Measurements from ENCODE around the gene TMEM35B.
A peak's percentile ranks its signal among the peaks of the same experiment; 100 is the strongest.
"Not testable (repeated sequence)": the region's sequence is repeated elsewhere in the genome, so short reads cannot be mapped to it uniquely, and the experiment has no call there.

Gene TMEM35B

DNA sequence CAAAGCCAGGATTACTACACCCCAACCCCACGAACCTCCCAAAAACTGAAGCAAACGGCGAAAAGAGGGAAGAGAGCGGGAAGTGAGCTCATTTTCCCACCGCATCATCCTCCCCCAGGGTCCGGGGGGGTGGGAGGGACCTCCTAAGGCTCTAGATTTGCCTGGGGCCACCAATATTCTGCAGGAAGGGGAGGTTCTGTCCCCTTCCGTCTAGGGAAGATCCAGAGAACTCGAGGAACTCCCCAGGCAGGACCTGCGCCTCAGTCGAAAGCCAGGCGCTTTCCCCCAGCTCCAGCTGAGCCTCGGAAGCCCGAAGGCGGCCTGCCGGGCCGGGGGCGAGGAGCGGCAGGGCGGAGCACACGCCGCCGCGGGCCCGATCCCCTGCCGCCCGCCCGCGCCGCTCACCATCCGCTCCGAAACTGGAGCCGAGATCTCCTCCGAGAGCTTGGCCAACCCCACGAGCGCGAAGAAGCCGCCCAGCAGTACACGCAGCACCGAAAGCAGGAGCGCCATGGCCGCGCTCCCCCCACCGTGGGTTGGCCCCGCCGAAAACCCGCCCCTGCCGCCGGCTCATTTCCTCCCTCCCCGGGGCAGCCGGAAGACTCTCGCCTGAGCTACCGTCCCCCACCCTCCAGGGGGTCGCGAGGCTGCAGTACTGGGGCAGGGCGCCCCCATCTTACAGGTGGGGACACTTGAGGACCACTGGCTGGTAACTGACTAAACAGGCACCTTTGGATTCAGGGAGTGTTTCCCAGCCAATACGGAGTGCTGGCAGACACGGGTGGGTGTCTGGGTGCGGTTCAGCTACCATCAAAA is at the start of gene TMEM35B:
Gene TMEM35B, minus strand, starts transcription at position 555 of the 816 bp plus-strand sequence. Its CDS starts 42 bp downstream, at position 513.
- peak; percentile 85 for DNase-seq

DNA sequence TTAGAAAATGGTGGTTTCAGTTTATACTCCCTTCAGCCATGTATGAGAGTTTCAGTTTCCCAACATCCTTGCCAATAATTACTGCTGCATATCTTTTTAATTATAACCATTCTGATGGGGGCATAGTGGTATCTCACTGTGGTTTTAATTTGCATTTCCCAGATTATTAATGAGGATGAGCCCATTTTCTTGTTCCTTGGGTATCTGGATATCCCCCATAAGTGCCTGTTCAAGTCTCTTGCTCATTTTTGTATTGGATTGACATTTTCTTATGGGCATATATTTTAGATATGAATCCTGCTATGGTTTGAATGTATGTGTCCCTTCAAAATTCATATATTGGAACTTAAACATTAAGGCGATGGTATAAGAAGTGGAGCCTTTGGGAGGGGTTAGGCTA is 48.2 kb upstream of the TMEM35B start:
- no peak for DNase-seq

DNA sequence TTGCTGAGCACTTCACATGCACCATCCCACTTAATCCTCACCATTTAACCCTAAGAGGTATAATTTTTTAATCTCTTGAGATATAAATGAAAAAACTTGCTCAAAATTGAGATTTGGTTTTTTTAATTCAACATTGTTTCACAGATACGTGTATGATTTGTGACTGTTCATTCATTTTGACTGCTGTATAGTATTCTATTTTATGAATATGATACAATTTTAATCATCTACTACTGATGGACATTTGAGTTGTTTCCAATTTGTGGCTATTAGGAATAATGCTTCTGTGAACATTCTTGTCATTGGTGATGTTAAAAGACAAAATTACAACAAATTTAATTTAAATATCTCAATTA is 47.2 kb upstream of the TMEM35B start:
- no peak for DNase-seq

DNA sequence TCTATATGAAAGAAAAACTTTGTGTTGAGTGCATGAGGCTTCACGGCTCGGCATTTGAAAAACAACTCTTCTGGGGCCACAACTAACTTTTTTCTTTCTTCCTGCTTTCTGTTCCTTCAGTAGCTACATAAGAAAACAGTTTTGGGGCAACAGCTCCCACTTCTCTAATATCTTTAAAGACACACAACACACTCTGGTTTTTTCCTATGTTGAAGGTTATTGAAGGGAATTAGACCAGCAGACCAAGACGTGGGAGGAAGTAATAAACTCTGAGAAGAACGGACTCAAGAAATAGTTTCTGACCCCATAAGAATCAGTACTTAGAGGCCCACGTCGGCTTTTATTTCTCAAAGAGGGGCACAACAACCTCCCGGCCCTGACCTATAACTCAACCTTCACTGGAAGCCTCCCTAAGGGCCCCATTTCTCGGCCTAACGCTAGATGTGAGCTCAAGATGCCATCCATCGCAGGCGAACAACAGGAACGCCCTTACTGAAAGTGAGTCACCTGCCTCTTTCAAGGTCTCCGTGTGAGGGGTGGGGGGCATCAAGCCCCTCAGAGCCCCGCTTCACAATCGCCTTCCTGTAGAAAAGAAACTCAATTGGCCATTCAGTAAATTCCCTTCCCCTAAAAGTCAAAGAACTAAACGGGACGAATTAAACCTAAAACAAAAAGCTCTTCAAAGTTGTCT is 45.8 kb upstream of the TMEM35B start:
- peak; percentile 50 for DNase-seq

DNA sequence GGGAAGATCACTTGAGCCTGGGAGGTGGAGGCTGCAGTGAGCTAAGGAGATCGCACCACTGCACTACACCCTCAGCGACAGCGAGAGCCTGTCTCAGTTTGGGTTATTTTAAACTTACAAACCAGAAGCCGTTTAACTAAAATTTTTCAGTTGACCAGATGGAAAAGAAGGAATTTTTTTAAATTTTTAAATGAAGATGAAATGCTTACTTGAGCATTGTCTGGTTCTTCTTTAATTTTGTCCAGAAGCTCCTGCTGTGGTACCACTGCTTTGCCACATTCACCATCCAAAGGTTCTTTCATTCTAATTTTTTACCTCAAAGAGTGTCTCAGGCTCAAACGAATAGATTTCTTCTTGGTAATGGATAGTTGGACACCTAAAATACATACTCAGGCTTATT is 45.2 kb upstream of the TMEM35B start:
- no peak for DNase-seq

DNA sequence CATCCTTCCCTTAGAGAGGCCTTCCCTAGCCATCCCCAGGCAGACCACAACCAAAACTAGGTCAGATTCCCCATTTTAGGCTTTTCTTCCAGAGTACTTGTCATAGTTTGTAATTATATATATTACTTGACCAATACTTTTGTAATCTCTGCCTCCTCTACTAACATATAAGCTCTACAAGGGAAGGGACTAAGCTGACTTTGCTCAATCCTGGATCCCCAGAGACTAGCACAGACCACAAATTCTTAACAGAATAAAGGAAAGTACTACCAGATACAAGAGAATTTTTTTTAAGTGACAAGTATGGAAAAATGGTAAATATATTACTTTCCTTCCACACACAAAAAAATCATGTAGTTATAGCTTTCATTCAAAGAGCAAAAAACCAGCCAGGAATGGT is 44.6 kb upstream of the TMEM35B start:
- DNase-seq, result no peak

DNA sequence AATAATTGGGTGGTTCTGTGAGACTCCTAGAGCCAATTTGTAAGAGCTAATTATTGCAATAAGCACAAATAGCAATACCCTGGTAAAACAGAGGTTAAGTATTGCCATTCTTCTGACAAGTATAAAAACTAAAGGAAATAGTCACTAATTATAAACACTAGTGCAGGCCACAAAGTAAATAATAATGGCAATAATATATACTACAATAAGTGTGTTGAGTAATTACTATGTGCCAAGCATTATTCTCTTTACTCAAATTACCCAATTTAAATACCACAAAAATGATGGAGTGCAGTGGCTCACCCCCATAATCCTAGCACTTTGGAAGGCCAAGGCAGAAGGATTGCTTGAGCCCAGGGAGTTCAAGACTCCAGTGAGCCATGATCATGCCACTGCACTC is 31.3 kb upstream of the TMEM35B start:
- no peak for DNase-seq

DNA sequence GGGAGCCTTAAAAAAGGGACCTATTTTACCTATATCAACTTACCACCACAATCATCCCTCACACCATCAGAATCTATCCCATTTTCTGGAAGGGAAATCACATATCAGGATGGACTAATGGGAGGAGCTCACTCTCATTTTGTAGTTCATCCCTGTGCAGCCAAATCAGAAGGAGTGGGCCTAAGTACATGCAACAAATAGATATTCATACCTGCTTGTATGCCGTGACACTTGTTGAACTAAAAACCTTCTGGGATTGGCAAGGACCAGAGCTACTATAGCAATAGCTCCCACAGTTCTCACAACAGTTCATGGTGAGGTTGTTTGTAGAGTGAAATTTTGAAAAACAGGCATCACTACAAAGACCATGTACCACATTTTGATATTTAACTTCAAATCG is 29.3 kb upstream of the TMEM35B start:
- no peak for DNase-seq

DNA sequence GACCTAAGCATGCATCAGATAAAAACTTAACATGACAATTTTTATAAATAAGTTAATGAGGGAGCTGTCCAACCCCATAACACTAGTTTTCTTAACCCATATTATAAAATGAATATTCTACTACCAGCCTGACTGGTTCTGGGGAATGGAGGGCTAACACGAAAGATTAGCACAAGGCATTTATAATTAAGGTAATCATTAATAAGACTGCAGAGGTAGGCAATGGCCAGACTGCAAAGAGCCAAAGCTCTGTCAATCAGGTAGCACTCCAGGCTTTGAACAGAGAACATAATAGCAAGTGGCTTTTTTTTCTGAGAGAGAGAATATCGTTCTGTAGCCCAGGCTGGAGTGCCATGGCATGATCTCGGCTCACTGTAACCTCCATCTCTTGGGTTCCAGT is 20.6 kb upstream of the TMEM35B start:
- DNase-seq, result no peak

DNA sequence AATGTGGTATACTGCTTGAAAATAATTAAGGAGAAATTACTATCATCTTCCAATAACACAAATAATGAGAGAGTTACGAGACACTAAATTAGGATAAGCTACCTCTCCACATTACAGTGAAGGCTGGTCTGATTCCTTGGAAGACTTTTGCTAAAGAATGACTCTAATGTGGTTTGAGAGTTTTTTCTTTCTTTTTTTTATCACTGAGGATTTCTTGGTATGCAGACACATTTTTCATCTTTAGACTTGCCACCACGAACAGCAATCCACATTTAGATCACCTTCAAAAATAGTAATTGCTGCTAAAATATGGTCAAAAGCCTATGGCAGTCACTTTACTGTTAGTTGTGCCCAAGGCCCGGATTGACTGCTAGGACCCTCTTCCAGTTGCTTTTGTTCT is 16.6 kb upstream of the TMEM35B start:
- no peak for DNase-seq

DNA sequence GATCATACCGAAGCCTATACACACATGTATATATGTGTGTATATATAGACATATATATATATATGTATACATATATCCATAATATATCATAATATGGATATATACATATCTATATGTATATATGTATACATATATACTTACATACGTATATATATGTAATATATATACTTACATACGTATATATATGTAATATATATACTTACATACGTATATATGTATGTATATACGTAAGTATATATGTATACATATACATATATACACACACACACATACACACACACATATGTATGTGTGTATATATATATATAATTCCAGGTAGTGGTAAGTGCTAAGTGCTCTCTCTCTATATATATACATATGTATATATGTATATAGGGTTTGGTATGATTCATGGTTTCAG is 9.7 kb upstream of the TMEM35B start:
- DNase-seq, result no peak

DNA sequence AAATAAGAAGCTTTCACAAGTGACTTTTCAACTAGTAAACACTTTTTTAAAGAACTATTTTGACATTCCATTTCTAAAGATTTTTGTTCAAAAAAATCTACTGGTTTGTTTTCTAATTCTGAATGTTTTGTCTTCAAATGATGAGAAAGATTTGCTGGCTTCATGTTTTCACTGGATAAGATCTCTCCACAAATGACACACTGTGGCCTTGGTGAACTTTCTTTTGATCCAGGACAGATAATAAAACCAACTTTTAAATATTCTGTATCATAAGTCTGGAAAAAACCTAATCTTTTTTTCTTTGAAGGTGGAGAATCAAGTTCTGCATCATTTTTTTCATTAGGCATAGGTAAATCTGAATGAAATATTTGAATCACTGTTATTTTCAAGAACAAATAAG is 3.4 kb upstream of the TMEM35B start:
- no peak for DNase-seq

DNA sequence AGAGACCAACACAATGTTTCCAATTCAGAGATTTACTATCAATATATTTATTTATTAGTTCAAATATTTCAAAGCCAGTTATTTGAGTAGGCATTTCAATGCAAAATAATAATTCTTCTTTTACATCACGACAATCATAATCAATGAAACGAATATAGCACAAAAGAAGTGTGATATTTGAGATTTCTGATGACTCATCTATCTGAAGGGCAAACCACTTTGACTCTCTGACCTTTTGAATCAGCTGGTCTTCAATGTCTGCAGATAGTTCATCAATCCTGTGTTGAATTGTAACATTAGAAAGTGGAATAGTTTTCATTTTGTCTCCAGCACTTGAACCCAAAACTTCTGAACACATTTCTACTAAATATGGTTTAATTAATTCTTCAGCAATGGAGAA is 3.0 kb upstream of the TMEM35B start:
- DNase-seq, result no peak

DNA sequence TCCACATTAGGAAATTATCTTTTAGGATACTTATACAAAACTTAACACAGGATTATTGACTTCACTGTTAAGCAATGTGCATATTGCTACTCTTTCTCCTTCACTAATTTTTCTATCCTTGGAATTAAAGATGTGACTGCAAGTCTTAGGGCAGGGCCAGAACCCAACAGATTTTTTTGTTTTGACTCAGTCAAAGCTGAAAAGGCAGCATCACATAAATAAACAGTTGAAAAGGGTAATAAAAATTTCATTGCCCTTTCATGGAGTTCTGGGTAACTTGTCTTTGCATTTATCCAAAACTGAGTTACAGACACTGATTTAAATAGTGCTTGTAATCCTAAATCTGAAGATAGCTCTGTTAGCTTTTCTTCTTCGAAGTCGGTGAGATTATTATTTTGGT is 1.9 kb upstream of the TMEM35B start:
- DNase-seq, result no peak

DNA sequence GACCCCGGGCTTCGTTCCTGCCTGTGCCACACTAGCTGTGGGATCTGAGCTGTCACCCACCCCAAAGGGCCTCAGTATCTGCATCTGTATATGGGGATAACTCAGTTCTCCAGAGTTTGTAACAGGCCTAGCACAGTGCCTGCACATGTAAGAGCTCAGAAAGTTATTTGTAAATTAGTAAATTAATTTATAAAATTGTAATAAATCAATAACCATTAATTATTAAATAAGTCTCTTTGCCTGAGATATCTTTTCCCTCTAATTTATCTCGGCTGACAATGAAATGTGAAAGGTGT is 410 bp upstream of the TMEM35B start:
- not testable (repeated sequence) for DNase-seq

DNA sequence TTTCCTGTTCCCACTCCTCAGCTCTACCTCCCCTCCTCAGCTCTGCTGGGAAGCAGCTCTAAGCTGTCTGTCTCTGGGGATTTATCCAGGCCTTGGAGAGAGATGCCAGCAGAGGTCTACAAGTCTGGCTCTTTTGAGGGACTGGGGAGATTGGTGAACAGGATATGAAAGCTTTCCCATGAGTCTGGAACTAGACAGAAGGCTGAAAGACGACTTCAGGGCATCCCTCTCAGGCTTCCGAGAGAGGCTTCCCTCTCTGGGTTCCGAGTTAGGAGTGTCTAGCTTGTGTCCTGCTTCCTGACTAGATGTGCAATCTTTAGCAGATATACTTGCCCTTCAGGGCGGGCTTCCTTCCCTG is 733 bp downstream of the TMEM35B start:
- DNase-seq, result no peak

DNA sequence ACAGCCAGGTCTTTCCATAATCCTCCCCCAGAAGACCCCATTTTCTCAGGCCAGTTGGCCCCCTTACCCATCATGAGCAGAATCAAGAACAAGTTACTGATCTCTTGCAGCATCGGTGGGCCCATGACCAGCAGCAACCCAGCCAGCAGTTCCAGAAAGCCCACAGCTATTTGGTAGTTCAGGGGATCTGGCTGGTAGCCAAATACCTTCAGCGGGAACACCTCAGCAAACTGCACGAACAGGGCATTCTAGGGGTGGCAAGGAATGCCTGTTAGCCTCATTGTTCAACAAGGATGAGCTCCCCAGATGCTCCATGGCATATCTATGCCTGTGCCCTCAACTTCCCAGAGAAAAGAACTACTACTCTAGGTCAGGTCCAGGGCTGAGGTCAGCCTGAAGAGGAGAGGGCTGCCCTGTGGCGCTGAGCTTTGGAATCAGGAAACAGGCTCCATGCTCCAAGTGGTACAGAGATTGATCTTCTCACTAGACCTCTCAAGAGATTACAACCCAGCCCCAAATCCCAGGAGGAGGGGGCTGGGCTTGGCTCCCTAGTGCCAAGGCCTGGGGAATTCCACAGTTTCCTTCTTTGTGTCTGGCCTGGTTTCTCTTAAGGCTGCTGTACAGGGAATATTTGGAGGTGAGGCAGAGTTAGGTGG is 1.3 kb downstream of the TMEM35B start:
- DNase-seq, result no peak

DNA sequence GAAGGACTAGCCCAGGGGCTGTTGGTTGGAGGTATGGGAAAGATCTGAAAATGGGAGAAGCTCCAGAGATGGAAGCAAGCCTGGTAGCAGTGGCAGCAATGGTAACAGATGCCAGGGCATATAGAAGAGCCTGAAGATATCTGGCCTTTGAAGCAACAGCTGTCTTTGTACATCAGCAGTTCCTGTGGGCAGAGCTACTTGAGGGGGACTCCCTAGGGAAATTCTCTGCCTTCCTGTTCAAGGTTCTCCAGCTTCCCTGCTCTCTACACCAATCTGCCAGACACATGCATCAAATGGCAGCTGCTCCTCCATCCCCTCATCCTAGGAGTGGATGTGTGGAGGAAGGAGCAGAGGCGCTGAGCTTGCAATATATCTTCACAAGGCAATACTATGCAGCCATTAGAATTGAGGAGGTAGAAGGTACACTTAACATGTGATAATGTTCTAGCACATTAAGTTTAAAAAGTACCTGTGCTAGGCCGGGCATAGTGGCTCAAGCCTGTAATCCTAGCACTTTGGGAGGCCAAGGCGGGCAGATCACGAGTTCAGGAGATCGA is 2.2 kb downstream of the TMEM35B start:
- no peak for DNase-seq

DNA sequence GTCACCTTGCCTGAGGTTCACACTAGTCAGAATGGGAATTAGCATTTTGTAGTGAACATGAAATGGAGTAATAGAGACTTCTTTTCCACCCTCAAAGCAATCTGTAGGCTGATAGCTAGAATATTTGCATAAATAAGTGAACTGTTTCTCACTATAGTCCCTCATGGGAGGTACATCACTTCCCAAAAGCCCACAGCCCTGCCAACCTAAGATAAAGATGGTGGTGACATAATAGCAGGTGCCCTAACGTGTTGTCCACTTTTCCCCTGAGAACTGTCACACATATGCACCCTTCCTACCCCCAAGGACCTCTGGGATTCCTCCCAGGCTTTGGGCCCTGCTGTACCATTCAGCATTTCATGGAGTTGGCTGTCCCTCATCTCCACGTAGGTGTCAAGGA is 4.4 kb downstream of the TMEM35B start:
- DNase-seq, result no peak

DNA sequence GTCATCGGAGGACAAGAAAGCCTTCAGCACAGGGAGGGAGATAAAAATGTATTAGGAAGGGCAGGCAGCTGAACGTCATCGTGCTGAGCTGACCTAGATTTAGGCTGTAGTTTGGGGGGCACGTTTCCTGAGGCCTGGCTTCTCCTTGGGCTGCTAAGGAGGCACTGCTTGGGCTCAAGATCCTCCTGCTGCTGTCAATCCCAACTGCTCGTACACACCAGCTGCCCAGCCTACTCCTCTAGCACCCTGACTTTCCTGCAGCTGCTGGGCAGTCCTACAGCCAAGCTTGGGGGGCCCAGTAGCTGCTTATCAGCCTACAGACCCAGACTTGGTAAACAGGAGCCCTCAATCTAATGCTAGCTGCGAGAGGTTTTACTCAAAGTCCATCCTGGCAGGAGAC is 6.2 kb downstream of the TMEM35B start:
- DNase-seq, result no peak

DNA sequence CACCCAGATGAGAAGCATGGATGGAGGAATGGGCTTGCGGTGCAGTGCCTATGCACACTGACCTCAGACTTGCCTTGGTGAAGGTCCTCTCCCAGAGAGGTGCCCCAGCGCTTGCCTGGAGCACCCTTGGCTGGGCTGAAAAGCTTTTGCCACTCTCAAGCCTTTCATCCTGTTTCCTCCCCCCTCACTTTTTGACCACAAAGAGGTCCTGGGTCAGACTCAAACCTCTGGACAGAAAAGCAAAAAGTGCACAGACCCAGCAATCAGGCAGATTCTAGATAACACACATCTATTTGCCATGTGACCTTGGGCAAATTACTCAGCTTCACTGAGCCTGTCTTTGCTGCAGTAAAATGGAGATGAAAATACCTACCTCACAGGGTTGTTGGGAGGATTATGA is 7.3 kb downstream of the TMEM35B start:
- DNase-seq, result no peak

DNA sequence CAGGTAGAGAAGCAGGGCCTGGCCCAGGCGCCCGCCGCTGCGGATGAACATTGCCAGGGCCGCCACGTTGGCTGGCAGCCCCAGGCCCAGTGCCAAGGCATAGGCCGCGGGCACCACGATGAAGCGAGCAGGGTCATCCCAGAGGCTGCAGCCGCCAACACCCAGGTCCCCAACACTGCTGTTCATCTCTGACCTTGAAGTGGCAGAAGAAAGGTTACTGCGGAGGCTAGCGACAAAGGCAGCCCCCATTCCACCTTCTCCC is 8.0 kb downstream of the TMEM35B start:
- DNase-seq, result no peak

DNA sequence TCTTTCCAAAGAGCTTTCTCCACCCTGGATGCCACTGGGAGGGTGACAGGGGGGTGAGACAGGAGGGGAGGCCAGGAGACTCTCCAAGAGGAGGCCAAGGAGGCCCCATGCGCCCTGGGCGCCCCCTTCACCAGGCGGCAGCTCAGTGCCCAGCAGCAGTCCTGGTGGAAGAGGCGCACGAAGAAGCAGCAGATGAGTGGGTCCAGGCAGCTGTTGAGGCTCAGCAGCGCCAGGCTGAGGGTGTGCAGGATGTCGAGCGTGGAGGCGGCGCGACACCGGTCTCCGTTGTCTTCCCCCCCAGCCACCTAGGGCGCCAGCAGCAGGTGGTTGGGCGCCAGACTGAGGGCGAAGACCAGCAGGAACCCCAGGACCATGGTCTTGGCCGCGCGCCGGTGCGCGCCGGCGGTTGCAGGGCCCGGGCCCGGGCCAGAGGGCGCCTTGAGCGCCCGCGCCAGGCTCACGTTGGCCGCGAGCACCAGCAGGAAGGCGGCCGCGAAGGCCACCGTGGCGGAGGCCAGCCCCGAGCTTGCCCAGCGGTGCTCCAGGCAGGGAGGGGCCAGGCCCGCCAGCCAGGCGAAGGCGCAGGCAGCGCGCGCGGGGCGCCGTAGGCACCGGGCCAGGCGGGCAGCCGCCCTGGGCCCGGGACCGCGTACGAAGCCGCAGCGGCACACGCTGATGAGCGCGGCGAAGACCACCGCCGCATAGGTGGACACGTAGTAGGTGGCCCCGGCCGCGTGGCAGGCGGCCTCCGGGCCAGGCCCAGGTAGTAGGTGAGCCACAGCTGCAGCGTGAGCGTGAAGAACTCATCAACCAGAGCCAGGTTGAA is 8.6 kb downstream of the TMEM35B start:
- DNase-seq, result no peak

DNA sequence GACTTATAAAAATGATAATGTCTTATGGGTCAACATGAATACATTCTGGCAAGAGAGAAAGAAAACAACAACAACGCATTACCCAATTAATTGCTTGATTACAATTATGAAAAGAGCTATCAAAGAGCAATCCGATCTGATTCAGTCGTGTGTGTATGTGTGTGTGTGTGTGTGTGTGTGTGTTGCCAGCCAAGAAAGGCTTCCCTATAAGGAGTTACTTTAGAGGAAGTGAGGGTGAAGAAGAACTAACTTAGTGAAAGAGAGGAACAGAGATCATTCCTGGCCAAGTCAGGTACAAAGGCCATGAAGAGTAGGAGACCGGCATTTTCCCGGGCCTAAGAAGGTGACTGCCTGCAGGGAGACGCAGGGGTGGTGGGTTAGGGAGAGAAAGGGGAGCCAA is 9.4 kb downstream of the TMEM35B start:
- DNase-seq, result no peak

Data from stimulated activated CD4-positive, alpha-beta T cell treated with anti-CD3 and anti-CD28 coated beads, Interleukin-15, amount 100 ng/mL, for 24 hours (primary cell).